HepG2 (cell line): ENCODE data around the gene MPP3. TPM values are rescaled to one million over a fixed set of nuclear protein-coding genes. Genes with fewer than 3 reads are reported as not detected.

Experiments
- ATAC-seq: fragments of 200-7000 bp; cut with Tn5 transposase; 3 replicates; pipeline ENCODE4 v1.9.1; 2020; ENCODE audit warnings: mild to moderate bottlenecking, moderate library complexity
- BruUV-seq: library from RNA; stranded (reverse); fragments of 400-500 nt; replicated peaks from 2 replicates; lab custom pipeline; 2021; lab: Mats Ljungman, UMichigan
- CTCF ChIA-PET: fragments of 300-600 bp; formaldehyde crosslinking; extraction: SDS; loops from one replicate; lab custom pipeline; 2021; ENCODE audit warnings: low total read pairs, inconsistent platforms, low intra/inter-chr PET ratio; lab: Yijun Ruan, JAX
- POLR2A ChIA-PET: fragments of 350-600 bp; sonication (Branson Sonifier 250); formaldehyde crosslinking; loops from one replicate; lab custom pipeline; 2020; ENCODE audit warnings: antibody characterized with exemption, inconsistent platforms; lab: Yijun Ruan, JAX
- DNase-seq: peaks from one replicate; pipeline ENCODE4 v3.0.0-alpha.2; 2015; ENCODE audit warnings: low spot score
- FAIRE-seq: peaks from 3 replicates; lab custom pipeline; 2011; peaks lifted over from hg19 to GRCh38; lab: Jason Lieb, UNC
- H2AFZ ChIP-seq: one replicate; pipeline ENCODE4 v1.6.1; 2011; ENCODE audit warnings: low read length, inconsistent platforms
- H3K27ac ChIP-seq: fragments of 300-600 bp; 3 replicates; pipeline ENCODE4 v1.8.0; 2011; ENCODE audit warnings: mixed run types, mild to moderate bottlenecking, mixed read lengths, low read length, inconsistent platforms; ENCODE audit not compliant: insufficient read depth; ENCODE audit errors: extremely low read length
- H3K27me3 ChIP-seq, 2 experiments: fragments of 200-600 bp in 1 of 2; 2 replicates in 1 of 2; 3 replicates in 1 of 2; pipeline versions ENCODE4 v1.6.0 to v1.8.0; 2011; ENCODE audit warnings: low read length in 2 of 2, mild to moderate bottlenecking in 2 of 2, moderate library complexity in 2 of 2, inconsistent platforms in 1 of 2; ENCODE audit not compliant: insufficient read depth in 2 of 2, control insufficient read depth in 1 of 2
- H3K36me3 ChIP-seq, 2 experiments: fragments of 200-600 bp in 1 of 2; replicated peaks in 1 of 2; 2 replicates in 1 of 2; 3 replicates in 1 of 2; pipeline versions ENCODE4 v1.5.1 to v1.8.0; 2011; ENCODE audit warnings: low read length in 2 of 2, inconsistent platforms in 1 of 2; ENCODE audit not compliant: insufficient read depth in 2 of 2, control insufficient read depth in 1 of 2
- H3K4me1 ChIP-seq: 2 replicates; pipeline ENCODE4 v1.5.1; 2012; ENCODE audit warnings: low read length, inconsistent platforms; ENCODE audit not compliant: insufficient read depth
- H3K4me2 ChIP-seq: 2 replicates; pipeline ENCODE4 v1.6.0; 2011; ENCODE audit warnings: low read depth, low read length, inconsistent platforms
- H3K4me3 ChIP-seq, 3 experiments: fragments of 200-600 bp in 1 of 3; sonication (generic), shearing (Covaris generic) in 1 of 3; replicated peaks in 1 of 3; 2 replicates each; pipeline ENCODE4 v1.5.1; 2011 to 2016; ENCODE audit warnings: low read length in 3 of 3, inconsistent platforms in 2 of 3, low read depth in 2 of 3, mild to moderate bottlenecking in 2 of 3, control low read depth in 1 of 3, mixed read lengths in 1 of 3; ENCODE audit not compliant: insufficient read depth in 1 of 3
- H3K79me2 ChIP-seq: one replicate; pipeline ENCODE4 v1.6.1; 2011; ENCODE audit warnings: low read length, inconsistent platforms; ENCODE audit not compliant: insufficient read depth
- H3K9ac ChIP-seq: 2 replicates; pipeline ENCODE4 v1.6.0; 2011; ENCODE audit warnings: mild to moderate bottlenecking, low read depth, low read length, inconsistent platforms; ENCODE audit not compliant: insufficient read depth
- H3K9me3 ChIP-seq: 2 replicates; pipeline ENCODE4 v1.5.1; 2012; ENCODE audit warnings: mild to moderate bottlenecking, low read length
- H4K20me1 ChIP-seq: 2 replicates; pipeline ENCODE4 v1.6.0; 2011; ENCODE audit warnings: inconsistent platforms, mild to moderate bottlenecking, low read length, moderate library complexity; ENCODE audit not compliant: insufficient read depth
- JDP2 ChIP-seq: sonication (generic); formaldehyde crosslinking; IDR thresholded peaks from 2 replicates; pipeline ENCODE4 v1.8.1; 2022; ENCODE audit warnings: missing genetic modification reagents, borderline replicate concordance
- LBX2 ChIP-seq: sonication (generic); formaldehyde crosslinking; IDR thresholded peaks from 2 replicates; pipeline ENCODE4 v1.5.0; 2020; ENCODE audit warnings: missing genetic modification reagents, mild to moderate bottlenecking, borderline replicate concordance
- NCOA2 ChIP-seq: sonication (generic); formaldehyde crosslinking; IDR thresholded peaks from 2 replicates; pipeline ENCODE4 v1.8.0; 2022; ENCODE audit warnings: inconsistent platforms
- NFIC ChIP-seq: IDR thresholded peaks from 2 replicates; pipeline ENCODE4 v1.6.1; 2012; ENCODE audit warnings: mild to moderate bottlenecking, low read length, inconsistent platforms
- NR0B2 ChIP-seq: sonication (generic); formaldehyde crosslinking; IDR thresholded peaks from 2 replicates; pipeline ENCODE4 v1.4.0; 2020; ENCODE audit warnings: mild to moderate bottlenecking, missing genetic modification reagents
- THAP9 ChIP-seq: sonication (generic); formaldehyde crosslinking; IDR thresholded peaks from 2 replicates; pipeline ENCODE4; 2020; ENCODE audit warnings: missing genetic modification reagents, mild to moderate bottlenecking, borderline replicate concordance
- TMF1 ChIP-seq: sonication (generic); formaldehyde crosslinking; IDR thresholded peaks from 2 replicates; pipeline ENCODE4 v1.8.1; 2022; ENCODE audit warnings: low read depth, missing genetic modification reagents
- U2AF1 ChIP-seq: fragments of 200-400 bp; formaldehyde crosslinking; optimal IDR thresholded peaks from 2 replicates; pipeline ENCODE3; 2017; ENCODE audit warnings: mild to moderate bottlenecking, low read depth, low read length
- ZNF263 ChIP-seq: sonication (generic); formaldehyde crosslinking; IDR thresholded peaks from 2 replicates; pipeline ENCODE4 v1.4.0; 2020; ENCODE audit warnings: missing genetic modification reagents
- ZNF605 ChIP-seq: sonication (generic); formaldehyde crosslinking; IDR thresholded peaks from 2 replicates; pipeline ENCODE4 v1.8.0; 2022; ENCODE audit warnings: mild to moderate bottlenecking, missing genetic modification reagents
- ZSCAN29 ChIP-seq: sonication (generic); formaldehyde crosslinking; conservative IDR thresholded peaks from 2 replicates; pipeline ENCODE4 v1.4.0; 2020; ENCODE audit warnings: mild to moderate bottlenecking, missing genetic modification reagents
- WGBS: methylation state at CpG from one replicate; pipeline ENCODE4 v1.1.6; 2017; ENCODE audit warnings: low lambda C conversion rate; 5-methylcytosine and 5-hydroxymethylcytosine counted together
- in situ Hi-C: cut with HindIII; loops from 2 replicates; pipeline ENCODE4 v1.10.0; 2017; ENCODE audit warnings: low pct_unique_long_range_greater_than_20kb; ENCODE audit not compliant: extremely low pct_ligation_motif_present
- intact Hi-C: fragments of 100-400 bp; cut with micrococcal nuclease; formaldehyde crosslinking; loops from one replicate; pipeline ENCODE4 v1.10.0; 2022; ENCODE audit not compliant: unreplicated experiment
- polyA plus RNA-seq, 8 experiments: library from polyadenylated mRNA; depleted of rRNA in 3 of 8; stranded (reverse) in 7 of 8; unstranded in 1 of 8; fragments of >200 nt; fragmentation: Illumina TruSeq in 4 of 8; extraction: Trizol in 4 of 8; gene quantifications; 2 replicates each; pipeline versions ENCODE4 v1.2.1 to v1.2.3, GENCODE V29; 2011 to 2016; ENCODE audit warnings: low read depth in 4 of 8, missing spikeins in 1 of 8, mixed read lengths in 1 of 8; ENCODE audit not compliant: insufficient read depth in 1 of 8
- total RNA-seq, 5 experiments: library from RNA; depleted of rRNA; stranded (reverse); fragments of >200 nt; fragmentation: Illumina TruSeq; extraction: Trizol; gene quantifications; 2 replicates each; pipeline ENCODE4 v1.2.3, GENCODE V29; 2016; ENCODE audit warnings: low read depth in 1 of 5

Gene MPP3
- total and polyA plus RNA-seq, 2 of the 13 experiments (the other 11 are each of a cell fraction or from before 2014, with no cell fraction given): 0.91 to 1.8 TPM

- TF ChIP-seq NR0B2 (CRISPR knock-in tag) (no peak), THAP9 (CRISPR knock-in tag) (no peak), LBX2 (CRISPR knock-in tag) (no peak), JDP2 (no peak)
Observed at GRCh38 chr17:43868226-43868994, 35.5 kb upstream of the MPP3 start (continued).

- H3K79me2 ChIP-seq: no peaks in the 10 kb centered on the region
- H2AFZ ChIP-seq: no peak overlapping the region
- H3K36me3 ChIP-seq: no peaks in the 10 kb centered on the region
- no peak for DNase-seq
- no peak overlapping the region for H3K4me2 ChIP-seq
- no peaks in the 10 kb centered on the region for H3K9me3 ChIP-seq
- ChIA-PET CTCF (no interaction called here), POLR2A (no interaction called here)
- WGBS: 7% methylated on average over 2 of the region's 4 CpGs
- no peak overlapping the region for H3K4me3 ChIP-seq
- in situ Hi-C loops: no loop called here
- peaks cover 10 to 59% of the 10 kb centered on the region in 2 experiments for H3K27me3 ChIP-seq
- no TSS peak for BruUV-seq
- ATAC-seq: no peak
- H3K9ac ChIP-seq: no peak overlapping the region
- H3K4me1 ChIP-seq: no peaks in the 10 kb centered on the region
- H4K20me1 ChIP-seq: no peaks in the 10 kb centered on the region
- H3K27ac ChIP-seq: no peak overlapping the region
- no peak for FAIRE-seq
- intact Hi-C loops: no loop called here
- TF ChIP-seq ZSCAN29: no peak
- no peak for TF ChIP-seq U2AF1
- no peak for TF ChIP-seq ZNF605 (CRISPR knock-in tag)
- TF ChIP-seq NFIC: no peak
- TF ChIP-seq TMF1 (CRISPR knock-in tag): no peak
- TF ChIP-seq NCOA2 (CRISPR knock-in tag): no peak
- no peak for TF ChIP-seq ZNF263 (CRISPR knock-in tag)
Observed at GRCh38 chr17:43864161-43864984, 31.4 kb upstream of the MPP3 start.
